GM12892 (cell line): ENCODE measurements around the gene TBC1D23.

Experiments
- POLR2A ChIP-seq: IDR thresholded peaks from 2 replicates; pipeline ENCODE4 v1.6.1; 2011; ENCODE audit warnings: low read depth, low read length, control low read depth
- POLR2AphosphoS5 ChIP-seq: IDR thresholded peaks from 2 replicates; pipeline ENCODE4 v1.6.1; 2011; ENCODE audit warnings: low read depth, low read length, control low read depth
- TAF1 ChIP-seq: IDR thresholded peaks from 2 replicates; pipeline ENCODE4 v1.6.1; 2011; ENCODE audit warnings: low read depth, mild to moderate bottlenecking, control low read depth, low read length, borderline replicate concordance

GRCh38 chr3:100311011-100311410 is 50.2 kb downstream of the TBC1D23 start:
- TF ChIP-seq POLR2A: no peak
- no peak for TF ChIP-seq TAF1
- no peak for TF ChIP-seq POLR2AphosphoS5
